ENCODE data around the gene FOXP1. TPM values are rescaled to one million over a fixed set of nuclear protein-coding genes. Genes with fewer than 3 reads are reported as not detected.

Gene FOXP1
- total and polyA plus RNA-seq, 2 experiments from 2014 or later, result 76.8 to 99.8 TPM

DNA sequence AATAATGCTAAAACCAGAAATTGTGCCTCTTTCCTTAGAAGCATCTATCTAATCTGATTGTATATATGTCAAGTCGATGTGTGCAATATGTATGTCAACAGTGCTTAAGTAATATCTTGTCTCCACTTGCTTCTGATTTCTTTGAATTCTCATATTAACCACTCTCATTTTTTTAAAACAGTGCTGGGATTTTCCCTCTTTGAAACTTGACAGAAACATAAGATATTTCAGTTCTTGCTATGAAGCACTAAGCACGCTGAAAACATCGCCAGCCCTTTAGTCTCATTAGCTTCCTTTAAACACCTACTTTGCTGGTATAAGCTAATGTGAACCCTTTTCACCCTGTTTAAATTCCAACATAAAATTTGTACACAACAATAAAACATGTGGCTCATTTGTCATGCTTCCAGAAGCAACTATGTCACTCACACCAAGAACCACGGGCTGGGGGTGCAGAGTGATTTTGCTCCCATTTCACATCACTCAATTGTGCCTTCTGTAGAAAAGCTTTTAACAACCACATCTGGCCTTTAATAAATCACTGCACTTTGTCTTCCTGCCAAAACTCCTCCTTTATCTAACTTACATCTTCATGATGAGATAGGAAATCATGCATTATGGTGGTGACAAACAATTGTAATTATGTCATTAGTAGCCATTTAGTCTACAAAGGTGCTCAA lies 185.2 kb downstream of the FOXP1 start:
- H3K4me1 ChIP-seq (ENCODE audit: insufficient read depth), result peaks cover 38% of the 10 kb centered on the region
- DNase-seq (ENCODE audit: low spot score), result no peak
- WGBS (ENCODE audit: low lambda C conversion rate, missing lambda C conversion rate), result 42% methylated on average over 4 of the region's 4 CpGs
- H3K9me3 ChIP-seq (ENCODE audit: low read depth), result no peaks in the 10 kb centered on the region
- no peaks in the 10 kb centered on the region for H3K9me2 ChIP-seq (replicated peaks; ENCODE audit: insufficient read depth)
- no peaks in the 10 kb centered on the region for H3K36me3 ChIP-seq (replicated peaks; ENCODE audit: insufficient read depth, low read depth)
- H4K20me1 ChIP-seq (ENCODE audit: insufficient read depth, poor library complexity, severe bottlenecking), result no peaks in the 10 kb centered on the region
- H3K4me3 ChIP-seq, result no peak overlapping the region
- no peak for TF ChIP-seq EZH2 (IDR thresholded peaks at IDR 0.05; ENCODE audit: borderline replicate concordance)
- TF ChIP-seq EZH2phosphoT487 (IDR thresholded peaks at IDR 0.05; ENCODE audit: low read depth, severe bottlenecking, unreplicated experiment), result no peak
- TF ChIP-seq, protein P1, sequence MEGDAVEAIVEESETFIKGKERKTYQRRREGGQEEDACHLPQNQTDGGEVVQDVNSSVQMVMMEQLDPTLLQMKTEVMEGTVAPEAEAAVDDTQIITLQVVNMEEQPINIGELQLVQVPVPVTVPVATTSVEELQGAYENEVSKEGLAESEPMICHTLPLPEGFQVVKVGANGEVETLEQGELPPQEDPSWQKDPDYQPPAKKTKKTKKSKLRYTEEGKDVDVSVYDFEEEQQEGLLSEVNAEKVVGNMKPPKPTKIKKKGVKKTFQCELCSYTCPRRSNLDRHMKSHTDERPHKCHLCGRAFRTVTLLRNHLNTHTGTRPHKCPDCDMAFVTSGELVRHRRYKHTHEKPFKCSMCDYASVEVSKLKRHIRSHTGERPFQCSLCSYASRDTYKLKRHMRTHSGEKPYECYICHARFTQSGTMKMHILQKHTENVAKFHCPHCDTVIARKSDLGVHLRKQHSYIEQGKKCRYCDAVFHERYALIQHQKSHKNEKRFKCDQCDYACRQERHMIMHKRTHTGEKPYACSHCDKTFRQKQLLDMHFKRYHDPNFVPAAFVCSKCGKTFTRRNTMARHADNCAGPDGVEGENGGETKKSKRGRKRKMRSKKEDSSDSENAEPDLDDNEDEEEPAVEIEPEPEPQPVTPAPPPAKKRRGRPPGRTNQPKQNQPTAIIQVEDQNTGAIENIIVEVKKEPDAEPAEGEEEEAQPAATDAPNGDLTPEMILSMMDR (IDR thresholded peaks at IDR 0.05; ENCODE audit: poor library complexity), result no peak
- peak overlapping the region; percentile 7 for H3K27ac ChIP-seq
- peaks cover 33% of the 10 kb centered on the region for H3K79me2 ChIP-seq
- peak overlapping the region; percentile 46 for H3K4me2 ChIP-seq
- H3K27me3 ChIP-seq, result no peaks in the 10 kb centered on the region
- no peak overlapping the region for H2AFZ ChIP-seq

DNA sequence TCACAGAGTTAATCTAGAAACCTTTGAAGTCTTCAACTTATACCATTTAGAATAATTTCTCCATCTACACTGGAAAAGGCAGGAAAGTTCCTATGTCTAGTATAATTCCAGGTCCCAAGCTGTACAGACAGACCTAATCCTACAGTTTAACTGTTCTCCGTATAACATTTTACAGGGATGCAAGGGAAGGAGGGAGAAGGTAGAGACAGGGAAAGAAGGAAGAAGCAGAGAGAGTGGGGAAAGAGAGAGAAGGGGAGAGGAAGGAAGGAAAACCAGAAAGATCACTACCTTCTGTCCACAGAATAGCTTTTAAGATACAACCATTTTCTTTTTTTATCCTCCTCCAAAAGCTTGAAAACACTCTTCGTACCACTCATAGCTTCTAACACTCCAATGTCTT lies 185.8 kb downstream of the FOXP1 start:
- no peaks in the 10 kb centered on the region for H3K9me2 ChIP-seq (replicated peaks; ENCODE audit: insufficient read depth)
- 56% methylated on average over 2 of the region's 2 CpGs for WGBS (ENCODE audit: low lambda C conversion rate, missing lambda C conversion rate)
- TF ChIP-seq EZH2phosphoT487 (IDR thresholded peaks at IDR 0.05; ENCODE audit: low read depth, severe bottlenecking, unreplicated experiment), result no peak
- TF ChIP-seq, protein P1 (IDR thresholded peaks at IDR 0.05; ENCODE audit: poor library complexity), result no peak

DNA sequence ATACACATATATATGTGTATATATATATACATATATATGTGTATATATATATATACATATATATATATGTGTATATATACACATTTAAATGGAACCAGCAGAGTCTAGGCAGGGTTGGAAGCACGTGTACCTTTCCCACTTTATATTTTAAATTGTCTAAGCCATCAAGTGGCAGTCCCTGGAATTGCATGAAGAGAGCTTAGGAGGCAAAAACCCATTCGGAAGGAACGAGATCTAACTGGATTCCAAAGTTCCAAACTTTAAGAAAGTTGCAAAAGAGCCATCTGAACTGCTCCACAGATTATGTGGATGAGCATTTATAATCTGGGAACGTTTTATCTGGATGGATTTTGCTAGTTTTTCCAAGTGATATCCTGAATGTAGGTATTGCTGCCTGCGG lies 186.5 kb downstream of the FOXP1 start:
- WGBS (ENCODE audit: low lambda C conversion rate, missing lambda C conversion rate), result 36% methylated on average over 5 of the region's 5 CpGs
- Histone ChIP-seq H3K27me3 (no peaks in the 10 kb centered on the region), H3K9me2 (replicated peaks; ENCODE audit: insufficient read depth) (no peaks in the 10 kb centered on the region), H3K9me3 (ENCODE audit: low read depth) (no peaks in the 10 kb centered on the region), H4K20me1 (ENCODE audit: insufficient read depth, poor library complexity, severe bottlenecking) (no peaks in the 10 kb centered on the region), H3K27ac (no peak overlapping the region), H3K36me3 (replicated peaks; ENCODE audit: insufficient read depth, low read depth) (no peaks in the 10 kb centered on the region), H3K4me2 (no peak overlapping the region), H3K79me2 (peaks cover 42% of the 10 kb centered on the region), H3K4me3 (no peak overlapping the region), H3K4me1 (ENCODE audit: insufficient read depth) (peaks cover 36% of the 10 kb centered on the region), H2AFZ (no peak overlapping the region)
- DNase-seq (ENCODE audit: low spot score), result peak; percentile 46
- TF ChIP-seq, protein P1 (IDR thresholded peaks at IDR 0.05; ENCODE audit: poor library complexity), result peak; percentile 42
- no peak for TF ChIP-seq EZH2phosphoT487 (IDR thresholded peaks at IDR 0.05; ENCODE audit: low read depth, severe bottlenecking, unreplicated experiment)

More for the DNA sequence above, 185.8 kb downstream of the FOXP1 start:
- Histone ChIP-seq H3K4me1 (ENCODE audit: insufficient read depth) (peaks cover 38% of the 10 kb centered on the region), H3K9me3 (ENCODE audit: low read depth) (no peaks in the 10 kb centered on the region), H2AFZ (no peak overlapping the region), H3K79me2 (peaks cover 35% of the 10 kb centered on the region), H4K20me1 (ENCODE audit: insufficient read depth, poor library complexity, severe bottlenecking) (no peaks in the 10 kb centered on the region), H3K27ac (peak overlapping the region; percentile 7), H3K4me3 (no peak overlapping the region), H3K27me3 (no peaks in the 10 kb centered on the region), H3K36me3 (replicated peaks; ENCODE audit: insufficient read depth, low read depth) (no peaks in the 10 kb centered on the region), H3K4me2 (peak overlapping the region; percentile 46)
- DNase-seq (ENCODE audit: low spot score), result no peak
